HG03175 (cell line): ENCODE data around the gene IFNL3.
"Not testable (repeated sequence)": the region's sequence is repeated elsewhere in the genome, so short reads cannot be mapped to it uniquely, and the experiment has no call there.

Experiments
- ATAC-seq: cut with Tn5 transposase; IDR thresholded peaks from one replicate; pipeline ENCODE4 v1.9.1; 2021; ENCODE audit warnings: mild to moderate bottlenecking, moderate library complexity; ENCODE audit not compliant: unreplicated experiment

IFNL3 gene

GRCh38 chr19:39244410-39245100 is at the start of gene IFNL3:
IFNL3 (minus strand) TSS chr19:39245006; CDS start chr19:39244967, 39 bp downstream.
- not testable (repeated sequence) for ATAC-seq

GRCh38 chr19:39293394-39293793 is 48.6 kb upstream of the IFNL3 start:
- no peak for ATAC-seq

GRCh38 chr19:39284032-39284431 is 39.2 kb upstream of the IFNL3 start:
- ATAC-seq, result no peak

DNA sequence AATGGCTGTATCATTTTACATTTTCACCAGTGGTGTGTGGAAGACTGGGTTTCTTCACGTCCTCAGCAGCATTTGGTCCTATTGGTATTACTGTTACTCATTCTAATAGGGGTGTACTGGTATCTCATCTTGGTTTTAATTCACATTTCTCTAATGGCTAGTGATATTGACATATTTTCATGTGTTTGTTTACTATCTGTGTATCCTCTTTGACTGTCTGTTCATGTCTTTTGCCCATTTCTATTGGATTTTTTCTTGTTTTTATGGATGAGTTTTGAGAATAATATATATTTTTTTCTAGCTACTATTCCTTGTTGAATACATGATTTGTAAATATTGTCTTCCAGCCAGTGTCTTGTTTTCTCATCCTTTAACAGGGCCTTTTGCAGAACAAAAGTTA is 37.2 kb upstream of the IFNL3 start:
- ATAC-seq, result no peak

GRCh38 chr19:39277598-39277997 is 32.8 kb upstream of the IFNL3 start:
- no peak for ATAC-seq

DNA sequence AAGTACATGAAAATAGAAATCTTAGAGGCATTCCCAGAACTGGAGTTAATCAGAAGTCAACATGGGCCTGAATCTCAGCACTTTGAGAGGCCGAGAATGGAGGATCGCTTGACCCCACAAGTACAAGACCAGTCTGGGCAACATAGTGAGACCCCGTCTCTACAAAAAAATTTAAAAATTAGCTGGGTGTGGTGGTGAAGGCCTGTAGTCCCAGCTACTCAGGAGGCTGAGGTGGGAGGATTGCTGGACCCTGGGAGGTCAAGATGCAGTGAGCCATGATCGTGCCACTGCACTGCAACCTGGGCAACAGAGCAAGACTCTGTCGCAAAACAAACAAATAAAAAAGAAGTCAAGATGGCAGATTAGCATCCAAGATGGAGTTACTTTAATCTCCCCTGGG is 31.9 kb upstream of the IFNL3 start:
- no peak for ATAC-seq

DNA sequence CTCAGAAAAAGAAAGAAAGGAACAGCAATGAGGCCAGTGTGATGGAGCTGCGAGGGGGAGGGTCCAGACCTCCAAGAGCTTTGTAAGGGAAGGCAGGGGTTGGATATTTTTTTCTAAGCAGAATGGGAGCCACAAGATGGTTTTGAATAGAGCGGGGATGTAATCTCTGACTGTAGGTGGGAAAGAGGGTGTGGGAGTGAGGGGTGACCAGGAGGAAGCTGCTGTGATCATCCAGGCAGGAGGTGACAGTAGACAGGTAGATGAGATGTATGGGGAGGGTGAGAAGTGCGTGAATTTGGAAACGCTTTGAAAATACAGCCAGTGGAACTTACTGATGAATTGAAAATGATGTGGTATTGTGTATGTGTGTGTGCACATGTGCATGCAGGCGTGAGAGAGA is 30.8 kb upstream of the IFNL3 start:
- ATAC-seq, result no peak

DNA sequence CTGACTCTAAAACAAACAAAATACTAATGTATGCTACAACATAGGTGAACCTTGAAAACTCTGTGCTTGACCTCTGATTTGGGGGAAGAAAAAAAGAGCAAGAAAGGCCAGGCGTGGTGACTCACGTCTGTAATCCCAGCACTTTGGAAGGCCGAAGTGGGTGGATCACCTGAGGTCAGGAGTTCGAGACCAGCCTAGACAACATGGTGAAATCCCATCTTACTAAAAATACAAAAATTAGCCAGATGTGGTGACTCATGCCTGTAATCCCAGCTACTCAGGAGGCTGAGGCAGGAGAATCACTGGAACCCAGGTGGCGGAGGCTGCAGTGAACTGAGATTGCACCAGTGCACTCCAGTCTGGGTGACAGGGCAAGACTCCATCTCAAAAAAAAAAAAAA is 29.1 kb upstream of the IFNL3 start:
- not testable (repeated sequence) for ATAC-seq

GRCh38 chr19:39270036-39270871 is 25.4 kb upstream of the IFNL3 start:
- ATAC-seq, result no peak

GRCh38 chr19:39269369-39269768 is 24.6 kb upstream of the IFNL3 start:
- ATAC-seq, result not testable (repeated sequence)

- not testable (repeated sequence) for ATAC-seq
Observed at GRCh38 chr19:39268531-39269223, 23.9 kb upstream of the IFNL3 start.

DNA sequence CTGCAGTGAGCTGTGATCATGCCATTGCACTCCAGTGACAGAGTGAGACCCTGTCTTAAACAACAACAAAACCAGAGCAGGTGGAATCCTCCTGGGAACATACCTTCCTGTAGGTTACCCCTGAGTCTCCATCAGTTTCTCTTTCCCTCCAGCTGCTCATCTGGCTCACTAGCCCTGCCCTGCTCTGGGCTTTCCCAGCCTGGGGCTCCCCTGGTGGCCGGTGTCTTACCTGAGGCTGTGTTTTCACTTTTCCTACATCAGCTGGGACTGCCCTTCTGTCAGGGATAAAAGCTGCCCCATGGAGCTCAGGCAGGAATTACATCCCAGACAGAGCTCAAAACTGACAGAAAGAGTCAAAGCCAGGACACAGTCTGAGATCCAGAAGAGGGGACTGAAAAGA is 23.3 kb upstream of the IFNL3 start, which contains the start of gene IFNL2:
IFNL2 (plus strand) TSS at position 312 of the 400 bp plus-strand sequence. CDS start 173 bp downstream, outside the sequence.
- not testable (repeated sequence) for ATAC-seq

- no peak for ATAC-seq
Observed at GRCh38 chr19:39265321-39265916, 20.6 kb upstream of the IFNL3 start.

DNA sequence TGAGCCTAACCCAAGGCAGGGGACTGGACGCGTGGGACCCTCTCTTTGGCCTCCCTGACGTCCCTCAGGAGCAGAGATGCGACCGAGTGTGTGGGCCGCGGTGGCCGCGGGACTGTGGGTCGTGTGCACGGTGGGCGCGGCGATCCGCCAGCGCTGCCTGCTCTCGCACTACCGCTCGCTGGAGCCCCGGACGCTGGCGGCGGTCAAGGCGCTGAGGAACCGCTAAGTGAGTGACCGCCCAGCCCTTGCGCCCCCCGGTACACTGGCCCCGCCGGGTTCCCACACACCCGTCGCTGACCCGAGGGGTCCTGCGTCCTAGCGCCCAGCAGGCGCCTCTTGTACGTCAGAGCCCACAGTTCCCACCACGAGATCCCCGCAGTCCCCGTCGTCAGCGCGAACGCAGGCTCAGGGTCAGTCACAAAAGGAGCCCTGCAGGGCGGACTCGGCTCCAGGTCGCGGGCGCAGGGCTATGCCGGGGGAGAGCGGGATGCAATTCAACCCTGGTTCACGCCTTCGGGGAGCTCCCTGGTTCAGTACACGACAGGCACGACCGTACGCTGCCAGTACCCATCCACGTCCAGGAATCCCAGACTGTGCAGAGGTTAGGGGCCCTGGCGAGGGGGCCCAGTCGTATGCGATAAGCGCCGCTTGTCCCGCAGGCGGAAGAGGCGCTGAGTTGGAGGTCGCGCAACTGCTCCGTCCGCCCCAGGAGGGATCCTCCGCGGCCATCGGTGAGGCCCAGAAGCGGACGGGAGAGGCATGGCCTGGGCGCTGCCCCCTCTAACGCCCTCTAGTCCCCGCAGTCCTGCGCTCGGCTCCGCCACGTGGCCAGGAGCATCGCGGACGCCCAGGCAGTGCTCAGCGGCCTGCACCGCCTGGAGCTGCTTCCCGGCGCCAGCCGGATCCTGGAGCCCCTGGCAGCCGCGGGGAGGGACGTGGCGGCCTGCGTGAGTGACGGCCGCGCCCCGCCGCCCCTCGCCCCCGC is 19.8 kb upstream of the IFNL3 start:
- ATAC-seq, result no peak

- ATAC-seq, result no peak
Observed at GRCh38 chr19:39263912-39264305, 19.1 kb upstream of the IFNL3 start.

DNA sequence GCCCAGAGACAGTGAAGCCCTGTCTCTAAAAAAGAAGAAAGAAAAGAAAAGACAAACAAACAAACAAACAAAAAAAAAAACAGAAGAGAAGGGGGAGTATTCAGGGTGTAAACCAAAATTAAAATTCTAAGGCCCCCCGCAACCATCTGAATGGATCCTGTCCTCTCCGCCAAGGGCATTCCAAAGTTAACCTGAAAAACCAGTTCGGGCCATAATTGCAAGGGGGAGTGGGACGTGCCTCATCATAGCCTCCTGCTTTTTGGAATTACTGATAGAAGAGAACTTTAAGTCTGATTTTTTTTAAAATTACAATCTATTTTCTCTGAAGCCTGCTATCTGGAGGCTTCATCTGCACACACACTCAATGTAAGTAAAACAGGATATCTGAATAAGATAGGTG is 17.7 kb upstream of the IFNL3 start:
- ATAC-seq, result no peak

GRCh38 chr19:39261704-39262103 is 16.9 kb upstream of the IFNL3 start:
- no peak for ATAC-seq

DNA sequence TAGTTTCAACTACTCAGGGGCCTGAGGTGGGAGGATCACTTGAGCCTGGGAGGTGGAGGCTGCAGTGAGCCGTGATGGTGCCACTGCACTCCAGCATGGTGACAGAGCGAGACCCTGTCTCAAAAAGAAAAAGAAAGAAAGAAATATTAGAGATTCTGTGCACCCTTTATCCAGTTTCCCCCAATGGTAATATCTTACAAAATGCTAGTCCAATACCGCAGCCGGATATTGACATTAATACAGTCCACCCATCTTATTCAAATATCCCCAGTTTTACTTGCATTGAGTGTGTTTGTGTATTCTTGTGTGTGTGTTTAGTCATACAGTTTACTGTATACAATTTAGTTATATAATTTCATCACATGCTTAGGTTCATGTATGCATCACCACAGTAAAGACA is 12.4 kb upstream of the IFNL3 start:
- no peak for ATAC-seq

DNA sequence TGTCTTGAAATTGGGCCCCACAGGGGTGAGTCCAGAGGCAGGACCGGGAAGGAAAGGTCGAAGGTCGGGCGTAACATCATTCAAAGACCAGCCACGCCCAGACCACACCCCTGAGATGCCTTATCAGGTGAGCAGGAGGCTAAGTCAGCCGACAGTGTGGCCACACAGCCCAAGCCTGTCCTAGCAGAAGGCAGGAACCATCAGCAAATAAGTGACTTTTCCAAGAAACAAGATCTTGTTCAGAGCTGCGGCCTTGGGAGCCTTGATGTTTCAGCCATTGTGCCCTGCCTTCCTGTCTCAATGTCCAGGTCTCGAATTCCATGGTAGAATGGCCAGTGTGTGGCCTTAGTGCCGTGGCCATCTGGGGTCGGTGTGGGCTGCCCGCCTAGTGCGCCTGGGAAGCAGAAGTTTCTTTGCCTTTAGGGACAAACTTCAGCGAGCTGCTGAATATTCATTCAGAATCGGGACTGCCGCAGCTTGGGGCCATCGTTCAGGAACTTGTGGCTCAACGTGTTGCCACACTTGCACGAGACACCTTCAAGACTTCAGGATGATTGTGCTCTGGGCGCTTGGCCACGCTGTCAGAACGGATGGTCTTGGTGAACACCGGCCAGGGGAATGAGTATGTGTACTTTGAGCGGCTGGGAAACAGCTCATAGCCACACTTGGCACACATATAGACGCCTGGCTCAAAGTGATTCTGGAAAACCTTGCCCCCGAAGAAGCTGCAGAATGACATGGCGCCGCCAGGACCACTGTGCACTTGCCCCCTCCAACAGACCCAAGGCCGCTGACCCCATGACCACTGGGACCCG is 9.9 kb upstream of the IFNL3 start:
- no peak for ATAC-seq
